BJ (cell line): ENCODE results near the gene IFI27L1. TPM values are rescaled to one million over a fixed set of nuclear protein-coding genes. Genes with fewer than 3 reads are reported as not detected.
"Not testable (repeated sequence)": the region's sequence is repeated elsewhere in the genome, so short reads cannot be mapped to it uniquely, and the experiment has no call there.

Source experiments
- CTCF ChIA-PET: fragments of 350-600 bp; formaldehyde crosslinking; extraction: SDS; loops from one replicate; lab custom pipeline; 2021; ENCODE audit warnings: antibody characterized with exemption, inconsistent platforms; lab: Yijun Ruan, JAX
- POLR2A ChIA-PET: fragments of 300-600 bp; sonication (Branson Sonifier 250); formaldehyde crosslinking; extraction: SDS; loops from one replicate; lab custom pipeline; 2021; ENCODE audit warnings: antibody characterized with exemption; lab: Charles Lee
- DNase-seq: peaks from one replicate; pipeline ENCODE4 v3.0.0-alpha.2; 2011; ENCODE audit warnings: low read depth
- H3K27me3 ChIP-seq: 2 replicates; pipeline ENCODE4 v1.6.0; 2011; ENCODE audit warnings: low read length; ENCODE audit not compliant: control insufficient read depth, insufficient read depth
- H3K36me3 ChIP-seq: 2 replicates; pipeline ENCODE4 v1.5.1; 2011; ENCODE audit warnings: low read length; ENCODE audit not compliant: control insufficient read depth, insufficient read depth
- H3K4me3 ChIP-seq: 2 replicates; pipeline ENCODE4 v1.5.1; 2011; ENCODE audit warnings: low read depth, mild to moderate bottlenecking, control low read depth, low read length
- CTCF ChIP-seq: IDR thresholded peaks from 2 replicates; pipeline ENCODE4 v1.5.1; 2011; ENCODE audit warnings: low read depth, mild to moderate bottlenecking, control low read depth, inconsistent platforms, low read length, moderate library complexity; ENCODE audit not compliant: insufficient read depth
- polyA plus RNA-seq: library from polyadenylated mRNA; depleted of rRNA; stranded (reverse); fragments of >200 nt; gene quantifications from 2 replicates; pipeline ENCODE4 v1.2.3, GENCODE V29; 2011

IFI27L1 gene
- polyA plus RNA-seq, 1 experiment = 18.6 TPM

- no peaks in the 10 kb centered on the region for H3K27me3 ChIP-seq
- H3K4me3 ChIP-seq = no peak overlapping the region
- ChIA-PET CTCF (interaction anchor here (0.8 to 2.1 kb wide), 5 partner anchors 8 to 119 kb away, joined by 3 to 14 read pairs (median 3); no protein-coding TSS in a partner anchor), POLR2A (no interaction called here)
- DNase-seq = no peak
- no peak for TF ChIP-seq CTCF
- peaks cover 31% of the 10 kb centered on the region for H3K36me3 ChIP-seq
Measured at GRCh38 chr14:94058128-94058673, 22.9 kb upstream of the IFI27L1 start.

- DNase-seq = no peak
- Histone ChIP-seq H3K4me3 (no peak overlapping the region), H3K36me3 (peaks cover 30% of the 10 kb centered on the region), H3K27me3 (no peaks in the 10 kb centered on the region)
- no peak for TF ChIP-seq CTCF
- CTCF ChIA-PET = interaction anchor here (0.6 to 1.6 kb wide), 2 partner anchors 67 to 78 kb away, joined by 5 to 7 read pairs; no protein-coding TSS in a partner anchor
- POLR2A ChIA-PET = no interaction called here
Measured at GRCh38 chr14:94058674-94059138, 22.4 kb upstream of the IFI27L1 start.

- no peak for TF ChIP-seq CTCF
- no peak overlapping the region for H3K4me3 ChIP-seq
- ChIA-PET CTCF (interaction anchor here (2.3 kb wide), 1 partner anchor 77 kb away, joined by 11 read pairs; no protein-coding TSS in a partner anchor), POLR2A (no interaction called here)
- peaks cover 22% of the 10 kb centered on the region for H3K36me3 ChIP-seq
- no peak for DNase-seq
- no peaks in the 10 kb centered on the region for H3K27me3 ChIP-seq
Measured at GRCh38 chr14:94059998-94060397, 21.1 kb upstream of the IFI27L1 start.

- ChIA-PET CTCF (interaction anchor here (2.3 to 3.1 kb wide), 2 partner anchors 26 to 74 kb away, joined by 11 to 13 read pairs; no protein-coding TSS in a partner anchor), POLR2A (no interaction called here)
- Histone ChIP-seq H3K27me3 (no peaks in the 10 kb centered on the region), H3K4me3 (no peak overlapping the region), H3K36me3 (peaks cover 18% of the 10 kb centered on the region)
- DNase-seq = no peak
- TF ChIP-seq CTCF = no peak
Measured at GRCh38 chr14:94062344-94062940, 18.7 kb upstream of the IFI27L1 start.

GRCh38 chr14:94066089-94066676, 14.9 kb upstream of the IFI27L1 start:
- TF ChIP-seq CTCF = no peak
- CTCF ChIA-PET = interaction anchor here (0.6 to 2.2 kb wide), 6 partner anchors 8 to 71 kb away, joined by 3 to 6 read pairs (median 4); no protein-coding TSS in a partner anchor

GRCh38 chr14:94072076-94072475, 9.0 kb upstream of the IFI27L1 start:
- H3K4me3 ChIP-seq, DNase-seq, H3K27me3 ChIP-seq, H3K36me3 ChIP-seq, POLR2A ChIA-PET, CTCF ChIA-PET: not testable (repeated sequence)

More at GRCh38 chr14:94066089-94066676, 14.9 kb upstream of the IFI27L1 start:
- POLR2A ChIA-PET = no interaction called here
- no peaks in the 10 kb centered on the region for H3K27me3 ChIP-seq
- no peak overlapping the region for H3K4me3 ChIP-seq
- H3K36me3 ChIP-seq = peaks cover 3% of the 10 kb centered on the region
- no peak for DNase-seq
